NCI-H748 (cell line): Measurements from ENCODE around the gene NEK10.

Experiments used
- DNase-seq: peaks from one replicate; lab custom pipeline; 2025; ENCODE audit not compliant: unreplicated experiment; lab: John Stamatoyannopoulos, UW

Gene NEK10

DNA sequence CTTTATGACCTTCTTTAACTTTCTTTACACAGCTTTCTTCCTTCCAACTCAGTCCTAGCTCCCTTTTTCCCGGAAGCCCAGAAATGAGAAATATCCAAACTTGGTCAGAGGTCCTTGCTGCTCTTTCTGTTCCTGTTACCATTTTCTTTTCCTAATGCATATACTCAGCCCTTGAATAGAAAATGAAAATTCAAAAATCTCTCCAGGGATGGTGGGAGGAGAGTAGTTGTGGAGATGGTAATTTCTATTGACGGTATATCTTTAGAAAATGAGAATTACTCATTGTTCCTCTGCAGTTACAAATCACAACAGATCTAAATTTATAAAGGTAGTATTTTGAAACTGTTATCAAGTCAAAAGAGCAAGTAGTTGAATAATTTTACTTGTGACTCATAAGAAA, 255.1 kb downstream of the NEK10 start:
- no peak for DNase-seq

DNA sequence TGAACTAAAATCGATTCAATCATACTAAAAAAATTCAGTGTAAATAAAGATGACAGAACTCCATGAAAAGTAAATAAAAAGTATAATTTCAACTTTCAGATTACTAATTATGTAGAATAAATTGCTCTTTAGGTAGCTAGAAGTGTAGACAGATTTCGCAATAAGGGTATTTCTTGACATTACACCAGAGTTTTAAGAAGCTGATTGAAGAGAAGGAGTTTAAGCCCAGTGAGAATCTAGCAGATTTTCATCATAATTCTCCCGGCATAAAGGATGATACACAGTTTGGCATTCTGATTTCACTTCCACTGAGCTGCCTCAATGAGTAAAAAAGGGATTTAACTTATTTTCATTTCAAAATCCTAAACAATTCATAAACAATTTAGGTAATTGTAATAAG, 259.2 kb downstream of the NEK10 start:
- no peak for DNase-seq

DNA sequence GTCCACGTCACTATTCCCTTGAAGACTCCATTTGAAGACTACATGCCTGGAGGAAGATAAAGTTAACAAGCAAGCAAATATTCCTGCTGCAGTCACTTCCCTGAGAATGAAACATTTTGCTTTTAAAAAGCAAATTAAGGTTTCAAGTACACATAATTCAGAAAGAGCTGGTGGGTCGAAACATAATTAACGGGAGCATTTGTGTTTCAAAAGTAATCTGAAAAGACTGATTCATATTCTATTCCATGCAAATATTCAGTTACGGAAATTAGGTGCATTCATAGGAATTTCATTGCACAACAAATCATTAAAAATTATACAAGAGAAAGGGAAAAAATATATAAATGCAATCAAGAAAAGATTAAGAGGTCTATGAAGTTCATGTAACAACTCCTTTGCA, 260.9 kb downstream of the NEK10 start:
- no peak for DNase-seq

DNA sequence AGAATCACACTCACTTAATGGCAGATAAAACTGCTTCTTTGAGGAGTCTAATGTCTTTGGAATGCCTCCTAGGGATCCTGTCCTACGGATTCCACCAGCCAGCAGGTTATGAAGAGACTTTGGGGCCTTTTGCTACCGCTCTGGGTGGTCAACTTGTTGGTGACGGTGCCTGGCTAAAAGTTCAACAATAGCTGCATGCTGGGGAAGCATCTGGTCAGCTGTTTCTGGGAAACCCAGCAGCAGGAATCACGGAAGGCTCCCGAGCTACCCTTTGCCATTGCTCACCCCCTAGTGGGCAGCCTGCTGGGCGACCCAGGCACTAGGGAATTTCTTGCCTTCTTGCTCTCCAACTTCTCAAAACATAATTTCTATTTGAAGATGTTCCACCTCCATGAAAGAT, 263.3 kb downstream of the NEK10 start:
- DNase-seq = no peak

DNA sequence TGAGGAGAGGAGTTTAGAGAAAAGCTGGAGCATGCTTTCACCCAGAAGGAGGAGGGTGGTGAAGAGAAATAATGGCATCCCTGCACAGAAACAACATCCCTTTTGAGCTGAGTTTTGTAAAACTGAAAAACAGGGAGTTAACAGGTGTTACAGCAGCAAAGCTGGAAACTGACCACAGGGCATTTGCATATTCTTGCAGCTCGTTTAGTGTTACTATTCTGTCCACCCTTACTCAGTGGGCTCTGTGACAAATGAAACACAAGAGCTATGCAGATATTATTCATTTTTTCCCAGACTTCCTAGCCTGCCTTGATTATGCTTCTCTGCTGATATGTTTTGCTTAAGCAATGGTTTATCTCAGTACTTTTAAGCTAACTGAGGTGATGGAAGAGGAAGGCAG, 272.0 kb downstream of the NEK10 start:
- DNase-seq = no peak

DNA sequence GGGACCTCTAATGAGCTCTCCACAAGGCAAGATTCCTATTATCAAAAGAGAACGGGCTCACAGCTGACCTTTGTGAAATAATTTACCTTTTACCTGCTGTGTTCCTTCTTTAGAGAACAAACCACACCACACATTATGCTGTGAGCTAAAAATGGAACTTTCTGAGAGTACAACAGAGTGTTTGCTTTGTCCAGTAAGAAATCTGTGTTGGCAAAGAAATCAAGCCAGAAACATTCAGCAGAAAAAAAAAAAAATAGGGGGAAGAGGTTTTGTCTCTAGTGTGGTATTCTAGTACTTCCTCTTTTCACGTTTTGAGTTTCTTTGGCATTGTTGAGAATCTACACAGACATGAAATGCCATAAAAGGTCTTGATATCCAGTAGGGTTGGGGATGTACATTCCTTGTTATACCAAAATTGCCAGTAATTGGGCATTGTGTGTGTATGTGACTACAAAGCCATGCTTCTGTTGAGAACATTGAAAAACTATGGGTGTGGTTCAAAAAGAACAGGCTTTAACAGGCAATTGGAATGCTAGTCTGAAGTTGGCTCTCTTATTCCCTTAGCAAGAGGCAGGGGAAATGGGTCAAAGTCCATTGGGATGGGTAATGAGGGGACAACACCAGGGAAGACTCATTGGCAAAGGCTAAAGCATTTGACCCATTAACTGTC, 273.5 kb downstream of the NEK10 start:
- DNase-seq = no peak

DNA sequence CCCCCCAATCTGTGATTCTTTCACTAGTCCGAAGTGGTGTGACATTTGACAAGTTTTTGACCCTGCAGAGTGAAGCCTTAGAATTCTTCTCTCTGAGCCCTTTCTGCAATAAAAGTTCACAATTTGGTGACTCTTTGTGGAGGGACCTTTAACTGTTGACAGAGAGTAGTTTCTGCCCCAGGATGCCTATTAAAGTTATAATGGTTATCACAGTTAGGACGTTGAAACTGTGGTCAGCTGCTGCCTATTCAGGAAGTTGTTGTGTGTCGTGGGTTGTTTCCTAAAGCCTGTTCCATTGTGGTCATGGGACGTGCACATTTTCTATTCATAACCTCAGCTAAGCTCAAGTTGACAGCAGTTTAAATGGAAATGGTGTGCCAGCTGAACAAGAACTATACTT, 274.5 kb downstream of the NEK10 start:
- DNase-seq = no peak

DNA sequence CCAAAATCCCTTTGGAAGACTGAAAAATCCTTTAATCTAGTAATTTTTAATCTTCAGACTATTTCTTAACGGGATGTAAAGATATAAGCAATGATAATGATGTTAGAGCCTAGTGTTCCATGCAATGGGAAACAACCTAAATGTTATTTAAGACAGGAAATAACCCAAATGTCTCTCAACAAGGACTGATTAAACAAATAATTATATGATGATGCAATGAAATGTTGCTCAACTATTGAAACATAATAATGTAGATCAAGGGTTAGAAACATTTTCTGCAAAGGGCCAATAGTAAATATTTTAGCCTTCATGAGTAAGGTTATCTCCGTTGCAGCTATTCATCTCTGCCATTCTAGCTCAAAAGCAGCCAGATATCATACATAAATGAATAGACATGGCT, 275.4 kb downstream of the NEK10 start:
- DNase-seq = no peak

DNA sequence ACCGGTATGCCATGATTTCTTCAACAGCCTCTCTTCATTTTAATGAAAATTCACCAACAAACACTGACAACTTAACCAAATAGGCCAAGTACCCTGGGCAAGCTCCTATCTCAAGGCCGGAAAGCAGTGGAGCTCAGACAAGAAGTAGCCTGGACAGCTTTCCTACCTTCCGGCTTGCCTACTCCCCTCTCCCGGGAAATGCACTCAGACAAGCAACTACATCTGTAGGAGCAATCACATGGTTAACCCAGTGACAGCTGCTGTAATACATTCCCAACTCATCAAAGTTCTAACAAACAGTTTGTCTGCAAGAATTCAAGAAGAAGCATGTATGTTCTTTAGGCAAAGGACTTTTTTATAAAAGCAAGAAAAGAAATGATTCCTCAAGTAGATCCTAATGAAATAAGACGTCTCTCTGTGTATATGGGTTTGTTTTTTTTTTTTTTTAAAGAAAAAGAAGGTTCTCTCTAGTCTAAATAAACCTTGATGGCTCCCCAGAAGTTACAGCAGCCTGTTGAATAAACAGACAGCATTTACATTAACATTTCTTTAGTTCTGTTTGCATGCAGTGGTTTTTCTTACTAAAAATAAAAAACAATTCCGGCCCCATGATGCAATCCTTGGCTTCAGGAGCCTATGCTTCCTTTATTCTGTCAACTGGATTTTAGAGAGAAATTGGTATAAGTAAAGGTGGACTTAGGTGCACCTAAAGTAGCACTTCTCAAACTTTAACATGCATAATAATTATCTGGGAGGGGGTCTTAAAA, 278.7 kb downstream of the NEK10 start:
- DNase-seq = no peak

DNA sequence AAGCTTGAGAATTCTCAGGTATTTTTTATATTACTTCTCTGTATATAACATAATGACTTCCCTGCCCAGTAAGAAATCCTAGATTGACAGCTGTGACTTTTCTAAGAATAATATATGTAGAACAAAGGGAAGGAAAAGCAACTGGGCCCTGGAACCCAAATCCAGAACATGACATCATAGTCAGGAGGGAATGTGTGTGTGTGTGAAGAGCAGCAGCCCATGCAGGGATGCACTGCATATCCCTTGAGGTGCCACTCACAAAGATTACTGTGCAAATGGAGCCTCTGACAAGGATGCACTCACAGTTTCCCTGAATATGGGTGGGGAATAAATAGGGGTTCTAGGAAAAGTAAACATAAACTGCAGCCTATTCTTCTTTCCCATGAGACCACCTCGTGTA, 279.5 kb downstream of the NEK10 start:
- no peak for DNase-seq

DNA sequence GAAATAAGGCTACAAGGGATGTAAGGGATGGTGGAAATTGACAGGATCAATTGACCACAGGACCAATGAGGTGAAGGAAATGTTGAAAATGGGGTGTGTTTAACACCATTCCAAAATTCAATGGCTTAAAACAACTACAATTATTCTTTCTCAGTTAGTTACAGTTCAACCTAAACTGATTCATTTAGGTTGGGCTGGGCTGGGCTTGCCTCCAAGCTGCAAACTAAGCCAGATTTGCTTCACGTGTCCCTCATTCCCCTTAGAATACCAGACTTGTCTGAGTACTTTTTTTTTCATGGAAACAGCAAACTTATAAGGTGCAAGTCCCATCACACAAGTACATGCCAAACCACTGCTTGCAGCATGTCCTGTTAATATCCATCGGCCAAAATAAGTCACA, 280.1 kb downstream of the NEK10 start:
- no peak for DNase-seq

DNA sequence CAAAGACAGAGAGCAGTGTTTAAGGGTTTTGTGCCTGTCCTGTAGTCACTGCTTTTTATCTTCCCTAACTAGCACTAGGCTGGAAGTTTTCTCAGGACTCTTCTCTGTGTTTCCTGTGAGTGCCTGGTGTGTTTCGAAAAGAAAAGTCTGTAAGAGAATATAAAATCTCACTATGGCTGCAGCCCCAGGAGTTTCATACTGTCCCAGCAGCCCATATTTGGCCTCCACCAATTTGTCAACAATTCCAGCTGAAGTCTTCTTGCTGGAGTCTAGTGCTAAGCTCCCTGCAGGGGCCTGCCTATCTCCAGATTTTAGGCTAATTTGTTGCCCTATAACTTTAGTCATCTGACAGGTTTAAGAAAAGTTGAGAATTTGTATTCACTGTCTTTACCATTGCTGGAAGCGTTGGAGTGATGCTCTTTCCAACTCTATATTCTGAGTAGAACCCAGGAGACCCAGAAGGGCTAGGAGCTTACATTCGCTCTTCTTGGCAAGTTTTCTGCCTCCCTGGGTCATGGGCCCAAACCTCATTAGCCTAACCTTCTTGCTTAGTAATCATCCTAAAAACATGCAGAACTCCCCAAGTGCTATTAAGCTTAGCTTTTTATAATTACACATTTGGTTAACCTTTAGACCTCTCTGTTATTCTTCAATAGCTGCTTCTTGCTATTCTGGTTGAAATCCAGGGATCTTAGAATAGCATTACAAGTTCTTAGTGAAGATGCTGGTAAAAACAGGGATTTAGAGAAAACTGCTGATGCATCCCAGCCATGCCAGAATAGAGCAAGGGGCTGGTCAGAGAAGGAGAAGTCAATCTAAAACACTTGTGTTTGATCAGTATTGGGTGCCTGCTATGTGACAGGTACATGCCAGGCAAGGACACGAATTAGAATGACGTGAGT, 283.1 kb downstream of the NEK10 start:
- no peak for DNase-seq

DNA sequence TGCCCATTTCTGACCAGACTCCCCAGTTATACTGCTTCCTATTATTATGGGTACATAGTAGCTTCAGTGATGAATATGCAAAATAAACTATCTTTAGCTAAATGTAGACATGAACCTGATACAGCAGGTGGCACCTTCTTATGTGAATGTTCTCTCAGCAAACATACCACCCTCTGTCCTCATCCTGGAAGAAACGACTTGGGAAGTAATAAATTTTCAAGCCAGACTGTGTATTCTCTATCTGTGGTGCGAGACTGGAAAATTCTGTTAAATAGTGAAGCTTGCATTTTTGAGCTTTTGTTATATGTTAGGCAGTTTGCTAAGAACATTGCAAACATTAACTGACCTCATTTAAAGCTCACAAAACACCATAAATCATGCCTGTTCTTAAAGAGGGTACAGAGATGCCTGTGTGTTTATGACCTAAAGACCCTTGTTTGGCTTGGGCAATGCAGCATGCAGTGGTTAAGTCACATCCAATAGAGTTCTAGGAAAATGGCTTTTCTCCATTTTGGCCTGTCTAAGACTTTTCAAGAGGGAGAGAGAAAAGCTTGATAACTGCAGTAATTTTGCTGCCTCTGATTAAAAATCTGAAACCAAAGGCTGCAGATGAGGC, 287.1 kb downstream of the NEK10 start:
- DNase-seq = no peak

DNA sequence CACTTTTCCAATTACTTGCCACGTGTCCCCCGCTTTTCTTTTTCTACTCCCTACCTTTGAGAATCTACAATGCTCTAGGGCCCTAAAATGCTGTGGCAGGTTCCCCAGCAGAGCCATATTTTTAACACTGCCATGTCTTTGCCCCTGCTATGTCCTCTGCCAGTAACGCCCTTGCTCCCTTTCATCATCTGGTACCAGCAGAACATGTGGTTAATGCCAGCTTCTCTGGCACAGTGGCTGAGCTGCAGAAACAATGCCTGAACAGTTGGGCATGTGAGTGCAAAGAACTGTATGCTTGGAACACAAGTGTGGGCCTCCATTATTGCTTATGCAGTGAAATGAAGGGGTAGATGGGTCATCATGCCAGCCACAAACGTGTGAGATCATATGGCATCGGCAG, 287.6 kb downstream of the NEK10 start:
- no peak for DNase-seq

DNA sequence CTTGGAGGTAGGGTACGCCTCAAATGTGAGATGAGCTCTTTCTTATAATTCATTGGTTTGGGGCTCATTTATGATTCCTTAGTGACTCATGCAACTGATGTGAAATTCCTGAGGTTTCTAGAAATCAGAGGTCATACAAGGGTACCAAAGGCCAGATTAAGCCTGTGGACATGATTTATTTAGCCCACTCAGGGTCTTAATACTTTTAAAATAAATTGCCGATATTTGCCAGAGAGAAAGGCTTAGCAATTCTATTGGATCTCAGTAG, 289.0 kb downstream of the NEK10 start:
- no peak for DNase-seq

DNA sequence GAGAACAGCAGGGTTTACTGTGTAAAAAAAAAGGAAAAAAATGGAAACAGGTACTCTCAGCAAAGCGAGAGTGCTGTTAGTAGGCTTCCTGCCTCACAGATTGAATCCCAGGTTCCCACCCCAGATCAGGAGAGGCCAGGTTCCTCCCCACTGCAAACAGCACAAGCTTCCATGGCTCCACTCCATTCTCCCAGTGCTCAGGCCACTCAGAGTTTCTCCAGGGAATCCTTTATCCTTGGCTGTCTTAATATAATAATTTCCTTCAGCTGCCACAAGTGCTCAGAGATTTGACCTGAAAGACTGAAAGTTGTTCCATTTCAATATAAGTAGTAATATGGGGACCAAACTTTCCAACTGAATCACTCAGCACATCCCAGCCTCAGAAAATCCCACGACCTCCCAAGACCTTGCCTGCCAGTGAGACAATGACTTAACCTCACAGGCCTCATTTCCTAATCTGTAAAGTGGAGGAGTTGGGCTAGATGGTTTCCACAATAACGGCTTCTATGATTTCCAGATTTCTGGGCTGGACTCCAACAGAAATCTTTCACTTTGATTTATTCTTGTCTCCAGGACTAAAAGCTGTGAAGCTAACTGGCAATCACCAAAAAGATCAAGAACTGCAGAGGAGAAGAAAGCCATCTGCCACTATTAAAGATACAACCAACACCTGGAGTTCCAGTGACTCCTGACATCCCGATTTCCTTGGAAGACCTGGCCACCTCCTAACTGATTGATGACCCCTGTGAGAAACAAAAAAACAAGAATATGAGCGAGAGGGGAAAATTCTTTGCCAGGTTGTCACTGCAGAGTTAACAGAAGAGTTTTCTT, 289.5 kb downstream of the NEK10 start:
- DNase-seq = no peak

DNA sequence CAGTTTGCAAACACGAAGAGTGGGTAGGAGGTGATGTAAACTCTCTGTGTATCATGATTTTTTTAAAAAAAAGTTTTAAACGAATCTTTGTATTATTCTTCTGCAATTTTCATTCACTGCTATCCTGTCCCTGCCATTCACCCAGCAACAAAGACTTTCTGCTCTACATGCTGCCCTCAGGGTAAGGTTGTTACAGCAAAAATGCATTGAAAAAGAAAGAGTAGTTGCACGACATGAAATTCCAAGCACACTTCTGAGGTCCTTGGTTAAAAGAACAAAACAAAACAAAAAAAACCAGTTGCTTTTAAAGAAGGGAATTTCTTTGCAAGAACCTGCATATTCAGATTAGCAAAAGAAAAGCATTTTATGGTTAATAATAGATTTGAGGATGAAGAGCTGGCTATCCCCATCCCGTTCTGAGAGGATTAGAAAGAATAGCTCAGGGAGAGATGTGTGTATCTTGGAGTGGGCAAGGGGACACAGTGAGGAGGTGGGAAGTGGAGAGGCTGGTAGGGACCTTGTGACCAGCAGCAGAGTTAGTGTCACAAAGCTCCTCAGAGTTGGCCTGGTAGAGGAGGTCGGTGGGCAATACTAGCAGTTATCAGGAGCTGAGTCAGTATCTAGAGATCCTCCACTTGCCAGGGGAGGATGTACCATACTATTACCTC, 290.8 kb downstream of the NEK10 start:
- DNase-seq = no peak

DNA sequence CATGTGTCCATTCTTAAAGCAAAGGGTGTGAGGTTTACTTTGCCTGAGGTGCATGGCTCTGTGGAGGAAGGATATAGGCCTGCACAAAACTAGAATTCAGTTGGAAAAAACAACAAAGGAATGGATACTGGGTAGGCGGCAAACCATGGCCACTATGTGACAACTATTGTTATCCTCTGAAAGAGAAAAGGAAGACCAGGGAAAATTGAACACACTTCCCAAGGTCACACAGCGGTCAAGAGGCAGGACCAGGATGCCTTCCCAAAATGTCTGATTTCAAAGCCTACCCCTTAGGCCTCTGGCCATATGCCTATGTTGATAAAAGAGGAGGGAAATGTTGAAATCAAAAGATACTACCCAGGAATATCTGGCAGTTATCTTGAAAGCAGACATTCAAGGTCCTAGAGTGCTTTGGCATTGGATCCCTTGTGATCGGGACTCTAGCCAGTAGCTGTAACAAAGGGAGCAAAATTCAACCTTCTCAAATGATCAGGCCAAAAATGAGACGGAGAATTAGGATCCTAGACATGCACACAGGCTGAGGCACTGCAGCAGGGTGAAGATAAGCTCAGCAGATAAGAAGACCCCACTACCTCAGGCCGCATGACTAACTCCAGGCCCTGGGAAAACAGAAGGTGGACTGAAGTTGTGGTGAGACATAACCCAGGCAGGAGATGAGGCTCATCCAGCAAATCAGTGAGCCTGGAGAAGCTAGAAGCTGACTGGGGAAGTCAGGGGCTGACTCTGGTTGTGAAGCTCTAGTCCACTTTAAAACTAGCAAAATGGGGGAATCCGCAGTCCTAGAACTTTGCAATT, 292.2 kb downstream of the NEK10 start:
- DNase-seq = no peak

DNA sequence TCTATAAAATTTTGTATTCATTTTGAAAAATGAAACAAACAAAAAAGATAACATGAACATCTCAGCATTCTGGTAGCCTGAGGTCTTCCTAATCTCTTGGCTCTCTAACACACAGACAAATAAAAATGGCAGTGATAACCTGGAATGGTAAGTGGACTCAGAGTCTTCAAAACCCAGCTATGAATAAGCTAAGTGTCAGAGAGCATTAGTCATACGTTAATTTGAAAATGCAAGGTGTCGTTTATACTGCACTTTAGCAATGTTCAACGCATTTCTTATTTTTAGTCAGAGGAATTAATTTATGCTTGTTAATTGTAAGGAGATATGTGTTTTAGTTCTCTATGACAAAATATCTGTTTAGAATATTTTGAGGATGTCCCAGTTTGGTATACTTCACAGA, 294.3 kb downstream of the NEK10 start:
- no peak for DNase-seq
